H9 (cell line): Measurements from ENCODE around the gene DDI1. TPM values are rescaled to one million over a fixed set of nuclear protein-coding genes. Genes with fewer than 3 reads are reported as not detected.

Experiments used
- DNase-seq: peaks from one replicate; pipeline ENCODE4 v3.0.0-alpha.2; 2017
- H2AFZ ChIP-seq: one replicate; pipeline ENCODE4 v1.6.1; 2013; ENCODE audit warnings: mild to moderate bottlenecking, low read length, control low read depth, moderate library complexity
- H2AK5ac ChIP-seq: 2 replicates; pipeline ENCODE4 v1.6.1; 2013; ENCODE audit warnings: low read length, control low read depth, mixed read lengths; ENCODE audit not compliant: insufficient read length
- H2BK120ac ChIP-seq: one replicate; pipeline ENCODE4 v1.6.1; 2013; ENCODE audit warnings: low read depth, mild to moderate bottlenecking, low read length, control low read depth, inconsistent platforms; ENCODE audit not compliant: poor library complexity, severe bottlenecking
- H2BK12ac ChIP-seq: 2 replicates; pipeline ENCODE4 v1.6.1; 2013; ENCODE audit warnings: low read length, control low read depth, mixed read lengths, low read depth; ENCODE audit not compliant: insufficient read length
- H2BK15ac ChIP-seq: 2 replicates; pipeline ENCODE4 v1.6.1; 2013; ENCODE audit warnings: low read depth, low read length, control low read depth
- H2BK20ac ChIP-seq: one replicate; pipeline ENCODE4 v1.6.1; 2013; ENCODE audit warnings: low read depth, mild to moderate bottlenecking, low read length, control low read depth, inconsistent platforms; ENCODE audit not compliant: poor library complexity, severe bottlenecking
- H2BK5ac ChIP-seq: 2 replicates; pipeline ENCODE4 v1.6.1; 2013; ENCODE audit warnings: low read length, control low read depth, mixed read lengths; ENCODE audit not compliant: insufficient read length
- H3K14ac ChIP-seq: 2 replicates; pipeline ENCODE4 v1.6.1; 2013; ENCODE audit warnings: low read length, control low read depth; ENCODE audit not compliant: insufficient read depth
- H3K18ac ChIP-seq: 2 replicates; pipeline ENCODE4 v1.6.1; 2013; ENCODE audit warnings: low read depth, mild to moderate bottlenecking, mixed read lengths, low read length, control low read depth; ENCODE audit not compliant: insufficient read length
- H3K23ac ChIP-seq: 2 replicates; pipeline ENCODE4 v1.6.1; 2013; ENCODE audit warnings: low read length, control low read depth, mixed read lengths, low read depth; ENCODE audit not compliant: insufficient read length
- H3K23me2 ChIP-seq: 2 replicates; pipeline ENCODE4 v1.6.1; 2013; ENCODE audit warnings: low read depth, mild to moderate bottlenecking, mixed read lengths, low read length, control low read depth; ENCODE audit not compliant: insufficient read length, poor library complexity, severe bottlenecking
- H3K27ac ChIP-seq: 2 replicates; pipeline ENCODE4 v1.5.1; 2013; ENCODE audit warnings: low read length, control low read depth, mixed read lengths, low read depth; ENCODE audit not compliant: insufficient read length
- H3K27me3 ChIP-seq: 2 replicates; pipeline ENCODE4 v1.6.1; 2013; ENCODE audit warnings: low read length, control low read depth, inconsistent platforms; ENCODE audit not compliant: insufficient read depth
- H3K4ac ChIP-seq: 2 replicates; pipeline ENCODE4 v1.6.1; 2013; ENCODE audit warnings: low read depth, mild to moderate bottlenecking, control low read depth, inconsistent platforms, low read length, moderate library complexity
- H3K4me1 ChIP-seq: 2 replicates; pipeline ENCODE4 v1.6.1; 2013; ENCODE audit warnings: low read length, control low read depth, inconsistent platforms; ENCODE audit not compliant: insufficient read depth
- H3K4me2 ChIP-seq: 2 replicates; pipeline ENCODE4 v1.6.1; 2013; ENCODE audit warnings: low read length, control low read depth, mixed read lengths; ENCODE audit not compliant: insufficient read length, insufficient read depth
- H3K56ac ChIP-seq: 2 replicates; pipeline ENCODE4 v1.6.1; 2013; ENCODE audit warnings: low read depth, mild to moderate bottlenecking, mixed read lengths, low read length, control low read depth; ENCODE audit not compliant: insufficient read length
- H3K79me1 ChIP-seq: 2 replicates; pipeline ENCODE4 v1.6.1; 2013; ENCODE audit warnings: low read depth, mild to moderate bottlenecking, moderate library complexity, low read length, control low read depth, inconsistent platforms; ENCODE audit not compliant: insufficient read depth, poor library complexity, severe bottlenecking
- H3K79me2 ChIP-seq: 2 replicates; pipeline ENCODE4 v1.6.1; 2013; ENCODE audit warnings: low read length, control low read depth, inconsistent platforms; ENCODE audit not compliant: insufficient read depth
- H3K9ac ChIP-seq: 2 replicates; pipeline ENCODE4 v1.6.1; 2013; ENCODE audit warnings: low read length, control low read depth, mixed read lengths; ENCODE audit not compliant: insufficient read length; ENCODE audit errors: extremely low read depth
- H3K9me3 ChIP-seq: one replicate; pipeline ENCODE4 v1.6.1; 2013; ENCODE audit warnings: low read depth, low read length, inconsistent platforms; ENCODE audit not compliant: control insufficient read depth
- H3T11ph ChIP-seq: one replicate; pipeline ENCODE4 v1.6.1; 2013; ENCODE audit warnings: mild to moderate bottlenecking, low read length, control low read depth, inconsistent platforms
- H4K20me1 ChIP-seq: one replicate; pipeline ENCODE4 v1.6.1; 2013; ENCODE audit not compliant: control insufficient read depth, insufficient read length, insufficient read depth
- H4K5ac ChIP-seq: 2 replicates; pipeline ENCODE4 v1.6.1; 2013; ENCODE audit warnings: low read depth, mild to moderate bottlenecking, mixed read lengths, low read length, control low read depth; ENCODE audit not compliant: insufficient read length
- H4K8ac ChIP-seq: replicated peaks from 2 replicates; pipeline ENCODE4 v1.6.1; 2013; ENCODE audit warnings: low read length, control low read depth, mixed read lengths, low read depth; ENCODE audit not compliant: insufficient read length
- H4K91ac ChIP-seq: 2 replicates; pipeline ENCODE4 v1.6.1; 2013; ENCODE audit warnings: low read depth, mild to moderate bottlenecking, moderate library complexity, mixed read lengths, low read length, control low read depth; ENCODE audit not compliant: insufficient read length
- H3K27ac Mint-ChIP-seq, 3 experiments: 2 replicates in 2 of 3; 3 replicates in 1 of 3; pipeline ENCODE4 v1.8.0; 2020 to 2021; ENCODE audit warnings: mixed read lengths in 3 of 3, mild to moderate bottlenecking in 1 of 3, moderate library complexity in 1 of 3
- H3K27me3 Mint-ChIP-seq: 2 replicates; pipeline ENCODE4 v1.8.0; 2021; ENCODE audit warnings: low read depth, mild to moderate bottlenecking, moderate library complexity, mixed read lengths
- H3K36me3 Mint-ChIP-seq, 3 experiments: 2 replicates in 2 of 3; 3 replicates in 1 of 3; pipeline ENCODE4 v1.8.0; 2020 to 2021; ENCODE audit warnings: low read depth in 3 of 3, mixed read lengths in 3 of 3; ENCODE audit not compliant: insufficient read depth in 1 of 3
- H3K4me1 Mint-ChIP-seq, 2 experiments: 2 replicates each; pipeline ENCODE4 v1.8.0; 2020; ENCODE audit warnings: mixed read lengths in 2 of 2
- H3K4me3 Mint-ChIP-seq, 2 experiments: 2 replicates in 1 of 2; 3 replicates in 1 of 2; pipeline ENCODE4 v1.8.0; 2020 to 2021; ENCODE audit warnings: mild to moderate bottlenecking in 2 of 2, mixed read lengths in 2 of 2, moderate library complexity in 1 of 2
- H3K9me3 Mint-ChIP-seq, 2 experiments: 2 replicates in 1 of 2; 3 replicates in 1 of 2; pipeline ENCODE4 v1.8.0; 2020; ENCODE audit warnings: mild to moderate bottlenecking in 2 of 2, mixed read lengths in 2 of 2, moderate library complexity in 1 of 2
- WGBS: extraction: QIAGEN DNeasy Blood & Tissue Kit; methylation state at CpG from one replicate; pipeline ENCODE4 v1.1.7; 2013; ENCODE audit warnings: missing lambda C conversion rate, low lambda C conversion rate, mixed read lengths; ENCODE audit not compliant: insufficient read length; ENCODE audit errors: extremely low coverage; 5-methylcytosine and 5-hydroxymethylcytosine counted together
- total RNA-seq: library from RNA; stranded (reverse); gene quantifications from 2 replicates; pipeline ENCODE4 v1.2.1, GENCODE V29; 2021
- TF ChIP-seq, protein P1 (sequence below): fragments of 200-600 bp; sonication (generic); conservative IDR thresholded peaks from 3 replicates; pipeline ENCODE4 v1.8.0; 2021; ENCODE audit warnings: antibody characterized with exemption, mild to moderate bottlenecking

DDI1 gene
- total RNA-seq, 1 experiment from 2014 or later = not detected

DNA sequence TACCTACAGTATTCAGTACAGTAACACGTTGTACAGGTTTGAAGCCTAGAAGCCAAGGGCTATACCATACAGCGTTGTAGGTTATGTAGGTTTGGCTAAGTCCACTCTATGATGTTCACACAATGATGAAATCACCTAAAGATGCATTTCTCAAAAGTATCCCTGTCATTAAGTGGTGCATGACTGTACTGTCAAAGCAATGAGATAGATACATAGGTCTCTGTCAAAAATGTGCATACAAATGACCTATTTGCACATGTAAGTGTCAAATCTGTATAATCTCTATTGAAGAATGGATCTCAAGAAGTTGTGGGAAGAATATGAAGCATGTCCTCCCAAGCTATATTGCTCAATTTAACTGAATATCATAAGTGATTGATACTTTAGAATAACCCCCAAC is 11.9 kb upstream of the DDI1 start:
- no peak overlapping the region for H2AK5ac ChIP-seq
- Mint-ChIP-seq H3K27me3 (no peaks in the 10 kb centered on the region), H3K27ac (no peak overlapping the region), H3K36me3 (no peaks in the 10 kb centered on the region), H3K4me3 (no peak overlapping the region), H3K4me1 (no peaks in the 10 kb centered on the region), H3K9me3 (no peaks in the 10 kb centered on the region)
- H3T11ph ChIP-seq = no peak overlapping the region
- no peak for DNase-seq
- H3K79me1 ChIP-seq = no peaks in the 10 kb centered on the region
- no peak overlapping the region for H2BK12ac ChIP-seq
- WGBS = no CpG with 5 or more reads among the region's 2 CpGs
- H3K9ac ChIP-seq = no peak overlapping the region
- no peaks in the 10 kb centered on the region for H3K79me2 ChIP-seq
- H3K14ac ChIP-seq = no peak overlapping the region
- no peak overlapping the region for H2BK120ac ChIP-seq
- H2BK20ac ChIP-seq = no peak overlapping the region
- H4K8ac ChIP-seq = no peak overlapping the region
- no peaks in the 10 kb centered on the region for H3K4me1 ChIP-seq
- no peak overlapping the region for H3K56ac ChIP-seq
- H2BK15ac ChIP-seq = no peak overlapping the region
- no peak overlapping the region for H3K4ac ChIP-seq
- no peak overlapping the region for H3K27ac ChIP-seq
- TF ChIP-seq, protein P1, sequence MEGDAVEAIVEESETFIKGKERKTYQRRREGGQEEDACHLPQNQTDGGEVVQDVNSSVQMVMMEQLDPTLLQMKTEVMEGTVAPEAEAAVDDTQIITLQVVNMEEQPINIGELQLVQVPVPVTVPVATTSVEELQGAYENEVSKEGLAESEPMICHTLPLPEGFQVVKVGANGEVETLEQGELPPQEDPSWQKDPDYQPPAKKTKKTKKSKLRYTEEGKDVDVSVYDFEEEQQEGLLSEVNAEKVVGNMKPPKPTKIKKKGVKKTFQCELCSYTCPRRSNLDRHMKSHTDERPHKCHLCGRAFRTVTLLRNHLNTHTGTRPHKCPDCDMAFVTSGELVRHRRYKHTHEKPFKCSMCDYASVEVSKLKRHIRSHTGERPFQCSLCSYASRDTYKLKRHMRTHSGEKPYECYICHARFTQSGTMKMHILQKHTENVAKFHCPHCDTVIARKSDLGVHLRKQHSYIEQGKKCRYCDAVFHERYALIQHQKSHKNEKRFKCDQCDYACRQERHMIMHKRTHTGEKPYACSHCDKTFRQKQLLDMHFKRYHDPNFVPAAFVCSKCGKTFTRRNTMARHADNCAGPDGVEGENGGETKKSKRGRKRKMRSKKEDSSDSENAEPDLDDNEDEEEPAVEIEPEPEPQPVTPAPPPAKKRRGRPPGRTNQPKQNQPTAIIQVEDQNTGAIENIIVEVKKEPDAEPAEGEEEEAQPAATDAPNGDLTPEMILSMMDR = no peak
- no peak overlapping the region for H3K4me2 ChIP-seq
- no peaks in the 10 kb centered on the region for H3K23me2 ChIP-seq
- no peak overlapping the region for H4K91ac ChIP-seq
- H3K23ac ChIP-seq = no peak overlapping the region
- no peaks in the 10 kb centered on the region for H4K20me1 ChIP-seq
- H3K18ac ChIP-seq = no peak overlapping the region
- no peak overlapping the region for H4K5ac ChIP-seq
- no peaks in the 10 kb centered on the region for H3K9me3 ChIP-seq
- no peak overlapping the region for H2BK5ac ChIP-seq
- no peak overlapping the region for H2AFZ ChIP-seq
- H3K27me3 ChIP-seq = no peaks in the 10 kb centered on the region
